ENCODE measurements around the gene DST.

GRCh38 chr6:56491606-56492328, 150.9 kb downstream of the DST start:
- TF ChIP-seq CTCF (IDR thresholded peaks at IDR 0.05; ENCODE audit: low read length): no peak
- no peak for TF ChIP-seq EZH2phosphoT487 (IDR thresholded peaks at IDR 0.05; ENCODE audit: low read length)
